ENCODE measurements around the gene MRPS24.

MRPS24 gene

GRCh38 chr7:43855176-43855575, 14.1 kb downstream of the MRPS24 start:
- Histone ChIP-seq H3K27ac (no peak overlapping the region), H3K4me3 (ENCODE audit: low read depth, low read length) (no peak overlapping the region), H3K27me3 (ENCODE audit: insufficient read depth, low read depth, severe bottlenecking) (no peaks in the 10 kb centered on the region), H3K36me3 (no peaks in the 10 kb centered on the region), H3K9me3 (ENCODE audit: severe bottlenecking) (peaks cover 2% of the 10 kb centered on the region)
- no peak for TF ChIP-seq CTCF (IDR thresholded peaks at IDR 0.05; ENCODE audit: low read depth, low read length)
- DNase-seq: no peak

- no peak overlapping the region for H3K4me3 ChIP-seq (ENCODE audit: low read depth, low read length)
- no peak for TF ChIP-seq CTCF (IDR thresholded peaks at IDR 0.05; ENCODE audit: low read depth, low read length)
- no peak overlapping the region for H3K27ac ChIP-seq
- no peaks in the 10 kb centered on the region for H3K36me3 ChIP-seq
- H3K27me3 ChIP-seq (ENCODE audit: insufficient read depth, low read depth, severe bottlenecking): no peaks in the 10 kb centered on the region
- DNase-seq: no peak
- H3K9me3 ChIP-seq (ENCODE audit: severe bottlenecking): no peaks in the 10 kb centered on the region
Observed at GRCh38 chr7:43851805-43852204, 17.5 kb downstream of the MRPS24 start.

DNA sequence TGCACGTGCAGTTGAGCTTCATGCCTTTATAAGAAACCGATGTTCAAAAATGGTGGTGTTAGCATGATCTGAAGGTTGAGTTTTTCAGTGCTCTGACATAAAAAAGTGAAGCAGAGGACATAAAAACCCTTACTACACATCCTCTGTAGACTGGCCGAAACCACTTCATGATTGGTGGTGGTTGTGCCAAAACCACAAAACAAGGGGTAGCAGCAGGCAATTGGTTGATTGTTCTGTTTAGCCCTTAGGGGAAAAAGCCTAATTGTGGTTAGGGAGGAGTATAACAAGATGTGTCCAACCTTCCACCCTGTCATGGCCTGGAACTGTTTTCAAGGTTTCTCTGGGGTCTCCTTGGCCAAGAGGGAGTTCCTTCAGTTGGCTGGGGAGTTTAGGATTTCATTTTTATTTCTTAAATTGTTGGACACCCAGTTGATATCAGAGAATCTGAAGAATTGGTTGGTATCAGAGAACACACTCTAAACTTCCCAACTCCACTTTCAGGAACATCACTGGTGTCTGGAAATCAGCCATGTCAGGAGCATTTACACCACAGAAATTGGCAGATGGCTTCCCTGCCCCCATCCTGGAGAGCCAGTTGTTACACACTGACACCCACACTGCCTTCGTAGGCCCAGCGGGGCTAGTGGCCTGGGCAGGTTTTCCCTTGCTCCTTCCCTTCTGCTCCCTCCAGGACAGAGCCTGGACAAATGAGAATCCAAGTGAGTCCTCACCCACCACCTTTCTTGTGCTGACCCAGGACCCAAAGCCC, 18.8 kb downstream of the MRPS24 start:
- no peak for DNase-seq
- H3K4me3 ChIP-seq (ENCODE audit: low read depth, low read length): no peak overlapping the region
- no peaks in the 10 kb centered on the region for H3K27me3 ChIP-seq (ENCODE audit: insufficient read depth, low read depth, severe bottlenecking)
- H3K9me3 ChIP-seq (ENCODE audit: severe bottlenecking): no peaks in the 10 kb centered on the region
- TF ChIP-seq CTCF (IDR thresholded peaks at IDR 0.05; ENCODE audit: low read depth, low read length): no peak
- no peak overlapping the region for H3K27ac ChIP-seq
- H3K36me3 ChIP-seq: no peaks in the 10 kb centered on the region

DNA sequence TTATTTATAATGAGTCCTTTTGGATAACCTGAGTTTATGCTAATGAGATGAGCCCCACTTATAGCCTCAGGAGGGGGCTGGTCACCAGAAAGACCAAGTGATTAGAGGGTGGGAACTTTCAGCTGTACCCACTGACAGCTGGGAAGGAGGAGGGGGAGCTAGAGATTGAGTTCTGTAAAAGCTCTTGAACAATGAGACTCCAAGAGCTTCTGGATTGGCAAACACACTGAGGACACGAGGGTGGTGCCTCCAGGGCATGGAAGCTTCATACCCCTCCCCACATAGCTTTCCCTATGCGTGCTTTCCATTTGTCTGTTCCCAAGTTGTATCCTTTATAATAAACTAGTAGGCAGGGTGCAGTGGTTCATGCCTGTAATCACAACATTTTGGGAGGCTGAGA, 20.3 kb downstream of the MRPS24 start:
- Histone ChIP-seq H3K27me3 (ENCODE audit: insufficient read depth, low read depth, severe bottlenecking) (no peaks in the 10 kb centered on the region), H3K4me3 (ENCODE audit: low read depth, low read length) (no peak overlapping the region), H3K36me3 (no peaks in the 10 kb centered on the region), H3K27ac (no peak overlapping the region), H3K9me3 (ENCODE audit: severe bottlenecking) (no peaks in the 10 kb centered on the region)
- no peak for DNase-seq
- no peak for TF ChIP-seq CTCF (IDR thresholded peaks at IDR 0.05; ENCODE audit: low read depth, low read length)

DNA sequence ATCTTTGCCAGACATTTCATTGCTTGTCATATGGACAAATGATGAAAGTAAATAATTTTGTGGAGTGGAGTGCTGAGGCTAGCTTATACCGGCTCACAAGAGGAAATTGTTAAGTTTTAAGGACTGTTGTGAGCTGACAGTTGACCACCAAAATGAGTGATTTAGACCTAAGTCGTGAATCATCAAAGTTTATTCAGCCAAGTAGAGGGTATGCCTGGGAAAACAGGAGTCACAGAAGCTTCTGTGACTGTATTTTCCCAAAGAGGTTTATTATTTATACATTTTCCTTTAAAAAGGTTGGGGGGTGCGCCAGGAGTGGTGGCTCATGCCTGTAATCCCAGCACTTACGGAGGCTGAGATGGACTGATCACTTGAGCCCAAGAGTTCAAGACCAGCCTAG, 21.8 kb downstream of the MRPS24 start:
- no peaks in the 10 kb centered on the region for H3K36me3 ChIP-seq
- no peak for TF ChIP-seq CTCF (IDR thresholded peaks at IDR 0.05; ENCODE audit: low read depth, low read length)
- no peak overlapping the region for H3K27ac ChIP-seq
- H3K27me3 ChIP-seq (ENCODE audit: insufficient read depth, low read depth, severe bottlenecking): no peaks in the 10 kb centered on the region
- H3K4me3 ChIP-seq (ENCODE audit: low read depth, low read length): no peak overlapping the region
- no peaks in the 10 kb centered on the region for H3K9me3 ChIP-seq (ENCODE audit: severe bottlenecking)
- DNase-seq: no peak

DNA sequence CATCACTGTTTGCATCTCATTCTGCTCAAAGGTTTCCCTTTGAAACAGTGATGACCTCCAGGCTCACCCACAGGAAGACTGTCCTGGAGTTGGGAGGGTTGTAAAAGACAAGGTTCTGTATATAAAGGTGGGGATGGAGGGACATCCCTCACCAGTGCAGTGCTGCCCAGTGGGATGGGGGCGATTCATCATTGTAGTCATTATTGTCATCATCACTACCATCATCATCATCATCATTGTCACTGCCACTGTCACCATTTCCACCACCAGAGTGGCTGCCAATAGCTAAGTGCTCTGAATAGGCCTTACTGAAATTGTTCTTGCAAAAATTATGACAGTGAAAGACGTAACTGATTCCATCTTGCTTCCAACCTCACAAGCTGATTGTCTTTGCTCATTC, 24.7 kb downstream of the MRPS24 start:
- Histone ChIP-seq H3K27ac (no peak overlapping the region), H3K36me3 (no peaks in the 10 kb centered on the region), H3K27me3 (ENCODE audit: insufficient read depth, low read depth, severe bottlenecking) (no peaks in the 10 kb centered on the region), H3K9me3 (ENCODE audit: severe bottlenecking) (no peaks in the 10 kb centered on the region), H3K4me3 (ENCODE audit: low read depth, low read length) (no peak overlapping the region)
- TF ChIP-seq CTCF (IDR thresholded peaks at IDR 0.05; ENCODE audit: low read depth, low read length): no peak
- no peak for DNase-seq
